SK-N-DZ (cell line): ENCODE measurements around the gene UAP1.

Experiments used
- DNase-seq: peaks from one replicate; pipeline ENCODE4 v3.0.0-alpha.2; 2015; ENCODE audit warnings: low spot score

Gene UAP1

DNA sequence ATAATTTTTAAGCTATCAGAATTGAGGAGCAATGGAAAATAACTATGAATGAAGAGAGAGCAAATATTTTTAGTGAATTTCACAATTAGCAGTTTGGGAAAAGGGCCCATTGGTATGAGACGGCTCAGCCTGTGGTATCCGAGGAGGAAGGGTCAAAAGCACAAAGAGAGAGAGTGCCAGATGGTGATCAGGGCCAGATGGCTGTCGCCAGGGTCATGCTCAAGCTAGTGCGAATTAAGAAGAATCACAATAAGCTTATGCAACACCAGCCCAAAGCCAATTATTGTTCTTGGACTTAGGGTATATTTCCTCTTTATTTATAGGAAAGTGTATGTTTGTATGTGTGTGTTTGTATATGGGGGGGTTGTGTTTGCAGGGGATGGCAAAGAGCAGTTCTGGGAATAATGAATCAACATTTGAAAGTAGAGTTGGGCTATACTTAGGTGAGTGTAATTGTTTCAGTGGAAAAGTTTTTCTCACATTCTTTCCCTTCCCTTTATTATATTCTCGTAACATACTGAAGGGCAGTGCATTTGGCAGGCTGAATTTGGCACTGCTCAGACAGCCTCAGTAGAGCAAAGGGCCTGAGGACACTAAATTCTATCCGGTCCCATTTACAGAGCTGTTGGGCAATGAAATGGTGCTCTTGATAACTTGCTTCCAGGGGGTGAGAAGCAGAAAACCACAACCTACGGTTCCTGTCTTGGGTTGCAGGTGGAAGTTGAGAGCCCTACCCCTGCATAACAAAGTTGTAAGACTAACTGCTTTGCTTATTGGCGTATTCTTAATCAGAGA is 51.3 kb downstream of the UAP1 start:
- DNase-seq = no peak

DNA sequence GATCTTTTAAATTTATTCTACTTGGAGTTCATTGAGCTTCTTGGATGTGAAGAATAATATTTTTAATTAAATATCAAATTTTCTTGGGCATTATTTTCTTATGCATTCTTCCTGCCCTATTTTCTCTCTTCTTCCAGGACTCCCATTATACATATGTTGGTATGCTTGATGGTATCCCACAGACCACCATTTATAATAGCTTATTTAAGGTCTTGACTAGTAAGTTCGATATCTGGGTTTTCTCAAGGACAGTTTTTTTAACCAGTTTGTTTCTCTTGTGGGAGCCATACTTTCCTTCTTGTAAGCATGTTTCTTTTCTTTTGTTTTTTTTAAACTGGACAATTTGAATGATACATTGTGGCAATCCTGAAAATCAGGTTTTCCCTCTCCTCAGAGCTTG is 55.3 kb downstream of the UAP1 start:
- no peak for DNase-seq

- DNase-seq = no peak
Measured at GRCh38 chr1:162617513-162617912, 56.0 kb downstream of the UAP1 start.

- no peak for DNase-seq
Measured at GRCh38 chr1:162619076-162619475, 57.6 kb downstream of the UAP1 start.

DNA sequence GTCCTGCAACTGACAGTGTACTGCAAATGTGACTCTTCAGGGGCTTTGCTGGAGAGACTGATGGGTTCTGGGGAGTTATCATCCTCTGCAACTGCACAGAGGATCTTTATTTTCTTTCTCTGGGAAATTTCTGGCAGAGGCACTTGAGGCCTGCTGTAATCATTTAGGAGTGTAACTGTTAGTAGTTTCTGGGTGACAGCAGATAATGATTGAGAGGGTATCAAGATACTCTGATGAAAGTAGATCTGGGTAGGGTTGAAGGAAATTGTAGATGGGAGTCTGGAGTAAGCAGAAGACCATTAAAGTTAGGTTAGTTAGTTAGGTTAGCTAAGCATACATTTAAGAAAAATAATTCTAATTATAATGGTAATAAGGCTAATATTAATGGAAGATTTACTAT is 59.7 kb downstream of the UAP1 start:
- no peak for DNase-seq

DNA sequence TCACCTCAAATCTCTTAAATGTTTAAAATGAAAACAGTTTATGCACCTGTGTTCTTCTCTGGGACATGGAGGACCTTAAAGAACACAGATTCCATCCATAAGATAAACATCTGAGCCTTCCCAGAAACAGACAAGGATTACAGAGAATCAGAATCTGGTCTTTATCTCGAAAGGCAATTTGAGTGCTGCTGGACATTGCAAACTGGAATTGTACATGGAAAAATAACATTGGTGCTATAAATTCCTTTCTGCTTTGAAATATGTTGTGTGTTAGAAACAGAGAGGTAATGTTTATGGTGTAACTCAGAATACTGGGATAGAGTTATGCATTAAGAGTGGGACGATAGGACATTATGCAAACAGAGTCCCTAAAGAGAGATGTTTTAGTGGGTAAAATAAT is 64.2 kb downstream of the UAP1 start:
- DNase-seq = peak; percentile 62

- no peak for DNase-seq
Measured at GRCh38 chr1:162626094-162626493, 64.6 kb downstream of the UAP1 start.

DNA sequence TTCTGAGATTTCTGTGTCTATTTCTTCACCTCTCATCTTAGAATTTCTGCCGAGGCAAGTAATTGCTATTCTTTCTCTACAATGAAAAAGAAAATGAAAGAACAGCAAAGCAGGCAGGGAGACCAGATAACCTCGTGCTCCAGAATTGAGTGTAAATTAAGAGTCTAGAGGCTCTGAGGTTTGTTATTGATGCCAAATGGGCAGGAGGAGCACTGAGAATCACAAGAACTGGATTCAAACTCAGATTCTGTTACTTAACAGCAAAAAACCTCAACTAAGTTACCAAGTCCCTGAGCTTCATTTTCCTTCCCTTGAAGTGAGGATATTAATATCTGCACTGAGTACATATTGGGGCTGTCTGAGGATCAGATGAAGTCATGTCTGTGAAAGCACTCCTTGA is 65.2 kb downstream of the UAP1 start:
- DNase-seq = no peak

DNA sequence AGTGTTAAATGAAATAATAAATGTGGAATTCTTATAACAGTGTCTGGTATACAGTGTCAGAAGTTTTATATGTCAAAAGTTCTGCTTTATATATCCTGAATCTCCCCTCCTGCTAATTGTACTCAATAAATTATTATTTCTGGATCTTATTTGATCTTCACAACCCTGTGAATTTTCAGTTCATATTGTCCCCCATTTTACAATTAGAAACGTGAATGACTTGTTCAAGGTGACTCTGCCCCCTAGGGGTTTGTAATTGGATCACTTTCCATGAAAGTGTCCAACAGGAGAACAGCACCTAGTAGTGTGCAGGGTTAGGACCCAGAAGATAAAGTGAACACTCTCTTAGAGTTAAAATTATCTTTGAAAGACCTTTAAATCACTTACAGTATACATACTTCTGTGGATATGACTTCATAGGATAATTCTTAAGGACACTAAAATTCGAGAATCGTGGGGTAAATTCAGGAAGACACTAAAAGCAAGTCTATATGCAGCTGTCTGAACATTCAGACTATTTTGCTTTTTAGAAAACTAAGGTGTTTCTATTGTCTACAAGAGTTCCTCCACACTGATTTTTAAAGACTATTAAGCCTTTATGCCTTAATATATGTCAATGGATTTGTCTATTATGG is 66.3 kb downstream of the UAP1 start:
- peak; percentile 54 for DNase-seq

DNA sequence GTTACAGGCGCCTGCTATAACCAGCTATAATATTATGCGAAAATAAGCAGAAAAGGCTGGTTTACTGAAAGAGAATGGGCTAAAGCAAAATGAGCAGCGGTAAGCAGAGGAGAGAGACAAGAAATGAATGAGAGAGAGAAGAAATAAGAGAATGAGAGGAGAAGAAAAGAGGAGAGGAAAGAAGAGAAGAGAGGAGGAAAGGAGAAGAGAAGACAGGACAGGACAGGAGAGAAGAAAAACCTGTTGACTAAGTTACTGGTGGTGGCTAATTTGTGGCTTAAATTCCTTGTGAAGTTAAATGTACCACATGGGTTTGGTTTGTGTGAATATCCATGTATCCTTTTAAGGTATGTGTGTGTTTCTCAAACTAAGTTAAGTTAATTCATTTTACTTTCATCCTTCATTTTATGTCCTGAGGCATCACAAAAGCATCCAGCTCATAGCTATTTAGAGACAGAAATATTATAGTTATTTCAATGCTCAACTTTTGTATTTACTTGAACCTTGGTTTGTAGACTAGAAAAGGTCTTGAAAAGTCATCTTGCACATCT is 67.6 kb downstream of the UAP1 start:
- no peak for DNase-seq

DNA sequence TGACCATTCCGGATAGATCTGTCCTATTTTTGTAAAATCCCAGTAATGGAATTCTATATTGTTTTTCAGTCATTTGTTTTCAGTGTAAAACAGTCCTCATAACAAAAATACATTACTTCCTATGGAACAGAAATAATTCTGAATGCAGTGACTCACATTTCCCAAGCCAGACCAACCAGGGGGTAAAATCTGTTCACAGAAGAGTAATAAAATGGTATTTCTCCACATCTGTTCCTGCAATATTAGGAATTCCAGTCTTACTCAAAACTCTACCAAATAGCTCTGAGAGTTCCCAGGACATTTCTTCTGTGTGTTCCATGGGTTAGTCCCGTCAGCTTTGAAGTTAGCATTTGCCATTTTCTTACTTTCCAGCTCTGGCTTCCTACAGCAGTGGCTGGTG is 68.1 kb downstream of the UAP1 start:
- DNase-seq = no peak

DNA sequence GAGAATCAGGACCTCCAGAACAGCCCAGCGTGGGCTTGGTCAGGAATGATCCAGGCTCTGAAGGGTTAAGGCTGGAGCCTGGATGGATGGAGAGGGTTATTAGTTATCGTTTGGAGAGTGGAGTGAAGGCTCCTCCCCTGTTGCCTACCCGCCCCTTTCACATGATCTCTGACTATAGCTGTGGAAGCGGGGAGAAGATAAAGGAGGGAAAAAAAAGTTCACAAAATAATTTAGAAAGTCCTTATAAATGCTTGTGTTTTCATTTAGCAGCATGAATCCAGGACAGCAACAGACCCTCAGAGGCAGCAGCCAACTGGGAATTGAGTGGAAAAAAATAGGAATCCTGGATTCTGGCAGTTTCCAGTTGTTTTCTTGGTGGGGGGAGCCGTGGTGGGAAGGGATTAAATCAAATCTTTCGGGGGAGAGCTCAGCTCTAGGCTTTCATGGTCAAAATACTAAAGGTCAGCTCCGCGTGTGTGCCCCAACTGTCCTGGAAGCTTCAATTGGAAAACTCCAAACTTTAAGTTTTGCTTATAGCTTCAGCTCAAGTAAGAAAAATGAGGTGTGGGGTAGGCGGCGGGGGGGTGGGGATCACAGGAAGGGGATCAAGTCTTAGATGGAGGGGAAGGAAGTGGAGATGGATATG is 70.1 kb downstream of the UAP1 start:
- DNase-seq = peak; percentile 87

- DNase-seq = peak; percentile 86
Measured at GRCh38 chr1:162632217-162632666, 70.7 kb downstream of the UAP1 start, which contains the start of gene DDR2. Gene DDR2 (plus strand): TSS chr1:162632464. CDS start chr1:162719064, 86,600 bp downstream.

GRCh38 chr1:162632698-162633080 is 71.2 kb downstream of the UAP1 start:
- DNase-seq = no peak

DNA sequence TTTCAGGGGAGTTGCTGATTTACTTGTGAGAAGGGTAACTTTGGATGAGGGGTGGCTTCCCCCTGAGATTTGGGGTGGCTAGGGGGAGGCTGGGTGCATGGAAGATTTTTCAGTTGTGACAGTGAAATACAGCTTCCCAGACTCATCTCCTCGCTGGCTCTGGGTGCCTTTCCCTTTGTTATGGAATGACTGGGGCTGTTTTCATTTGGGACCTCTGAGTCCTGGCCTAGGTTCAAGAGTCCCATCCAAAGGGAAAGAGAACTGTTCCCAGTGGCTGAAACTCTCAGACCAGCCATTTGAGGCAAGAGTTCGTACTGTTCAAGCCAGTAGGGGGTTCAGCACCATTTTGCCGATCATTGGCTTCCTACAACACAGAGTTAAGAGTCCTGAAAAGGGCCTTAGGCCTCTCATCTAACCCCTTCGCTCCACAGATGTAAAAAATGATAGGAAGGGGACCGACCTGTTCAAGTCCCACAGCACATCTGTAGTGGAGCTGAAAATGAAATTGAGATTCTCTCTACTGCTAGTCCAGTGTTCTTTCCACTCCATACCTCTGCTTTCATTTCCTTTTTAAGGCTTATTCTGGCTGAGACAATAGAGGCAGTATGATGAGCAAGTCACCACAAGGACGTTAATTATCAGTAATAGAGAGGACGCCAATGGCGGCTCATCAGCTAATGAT is 71.7 kb downstream of the UAP1 start:
- peak; percentile 47 for DNase-seq

DNA sequence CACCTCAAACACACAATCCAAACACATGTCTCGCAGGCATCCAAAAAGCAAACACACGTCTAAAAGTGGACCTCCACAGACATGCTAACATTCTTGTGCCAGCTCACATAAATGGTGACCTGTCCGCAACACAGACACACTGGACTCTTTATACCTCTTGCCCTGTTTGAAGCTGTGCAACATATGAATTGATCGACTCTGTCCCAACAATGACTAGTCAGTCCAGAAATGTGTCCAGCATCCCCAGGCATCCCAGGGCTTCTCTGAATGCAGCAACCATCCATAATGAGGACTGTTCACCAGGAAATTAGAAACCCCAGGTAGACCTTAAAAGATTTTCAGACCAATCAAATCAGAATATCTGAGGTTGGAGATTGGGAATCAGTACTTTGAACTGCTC is 73.9 kb downstream of the UAP1 start:
- DNase-seq = no peak

GRCh38 chr1:162639718-162640117 is 78.2 kb downstream of the UAP1 start:
- no peak for DNase-seq

GRCh38 chr1:162641114-162641513 is 79.6 kb downstream of the UAP1 start:
- no peak for DNase-seq

- no peak for DNase-seq
Measured at GRCh38 chr1:162644986-162645314, 83.4 kb downstream of the UAP1 start.

DNA sequence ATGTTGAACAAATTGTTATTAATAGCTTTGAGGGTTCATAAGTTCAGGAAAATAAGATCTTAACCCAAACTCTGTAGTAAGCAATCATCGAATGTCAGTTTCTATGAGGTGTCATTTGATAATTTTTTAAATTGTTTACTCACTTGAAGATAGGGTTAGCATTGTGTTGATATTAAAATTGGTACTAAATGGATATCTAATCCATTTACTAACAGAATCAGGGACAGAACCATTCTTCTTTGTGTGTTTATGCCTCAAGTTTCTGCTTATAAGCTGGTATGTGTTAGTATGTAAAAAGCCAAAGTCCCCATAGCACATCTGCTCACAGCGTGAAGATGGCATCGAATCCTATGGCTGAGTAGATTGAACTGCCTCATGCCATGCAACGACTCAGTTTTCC is 84.1 kb downstream of the UAP1 start:
- no peak for DNase-seq

GRCh38 chr1:162649583-162649982 is 88.1 kb downstream of the UAP1 start:
- DNase-seq = peak; percentile 30
